ENCODE results near the gene HIPK1.

HIPK1 gene

GRCh38 chr1:113890816-113891215 lies 38.3 kb upstream of the HIPK1 start:
- no peak for DNase-seq
- no peaks in the 10 kb centered on the region for H3K27me3 ChIP-seq (ENCODE audit: insufficient read depth, low read depth, severe bottlenecking)
- no peak overlapping the region for H3K4me3 ChIP-seq (ENCODE audit: low read depth, low read length)
- no peaks in the 10 kb centered on the region for H3K9me3 ChIP-seq (ENCODE audit: severe bottlenecking)
- no peak overlapping the region for H3K27ac ChIP-seq
- TF ChIP-seq CTCF (IDR thresholded peaks at IDR 0.05; ENCODE audit: low read depth, low read length): no peak
- H3K36me3 ChIP-seq: peaks cover 13% of the 10 kb centered on the region

GRCh38 chr1:113891631-113892220 lies 37.4 kb upstream of the HIPK1 start:
- Histone ChIP-seq H3K27ac (no peak overlapping the region), H3K27me3 (ENCODE audit: insufficient read depth, low read depth, severe bottlenecking) (no peaks in the 10 kb centered on the region), H3K4me3 (ENCODE audit: low read depth, low read length) (no peak overlapping the region), H3K9me3 (ENCODE audit: severe bottlenecking) (no peaks in the 10 kb centered on the region), H3K36me3 (peaks cover 22% of the 10 kb centered on the region)
- no peak for TF ChIP-seq CTCF (IDR thresholded peaks at IDR 0.05; ENCODE audit: low read depth, low read length)
- no peak for DNase-seq

GRCh38 chr1:113893267-113893666 lies 35.9 kb upstream of the HIPK1 start:
- no peaks in the 10 kb centered on the region for H3K9me3 ChIP-seq (ENCODE audit: severe bottlenecking)
- TF ChIP-seq CTCF (IDR thresholded peaks at IDR 0.05; ENCODE audit: low read depth, low read length): no peak

GRCh38 chr1:113895098-113895497 lies 34.0 kb upstream of the HIPK1 start:
- Histone ChIP-seq H3K4me3 (ENCODE audit: low read depth, low read length) (no peak overlapping the region), H3K27me3 (ENCODE audit: insufficient read depth, low read depth, severe bottlenecking) (no peaks in the 10 kb centered on the region), H3K27ac (no peak overlapping the region), H3K9me3 (ENCODE audit: severe bottlenecking) (no peaks in the 10 kb centered on the region), H3K36me3 (peaks cover 51% of the 10 kb centered on the region)
- DNase-seq: no peak
- TF ChIP-seq CTCF (IDR thresholded peaks at IDR 0.05; ENCODE audit: low read depth, low read length): no peak

More at GRCh38 chr1:113893267-113893666, 35.9 kb upstream of the HIPK1 start:
- no peak overlapping the region for H3K27ac ChIP-seq
- H3K36me3 ChIP-seq: peaks cover 38% of the 10 kb centered on the region
- no peak for DNase-seq
- H3K4me3 ChIP-seq (ENCODE audit: low read depth, low read length): no peak overlapping the region
- no peaks in the 10 kb centered on the region for H3K27me3 ChIP-seq (ENCODE audit: insufficient read depth, low read depth, severe bottlenecking)

- Histone ChIP-seq H3K27me3 (ENCODE audit: insufficient read depth, low read depth, severe bottlenecking) (no peaks in the 10 kb centered on the region), H3K36me3 (peaks cover 51% of the 10 kb centered on the region)
- TF ChIP-seq CTCF (IDR thresholded peaks at IDR 0.05; ENCODE audit: low read depth, low read length): no peak
Measured at GRCh38 chr1:113895961-113896360, 33.2 kb upstream of the HIPK1 start.

GRCh38 chr1:113898241-113898814 lies 30.8 kb upstream of the HIPK1 start:
- TF ChIP-seq CTCF (IDR thresholded peaks at IDR 0.05; ENCODE audit: low read depth, low read length): no peak
- H3K36me3 ChIP-seq: peaks cover 51% of the 10 kb centered on the region

More at GRCh38 chr1:113895961-113896360, 33.2 kb upstream of the HIPK1 start:
- DNase-seq: no peak
- Histone ChIP-seq H3K4me3 (ENCODE audit: low read depth, low read length) (no peak overlapping the region), H3K9me3 (ENCODE audit: severe bottlenecking) (no peaks in the 10 kb centered on the region), H3K27ac (no peak overlapping the region)

More at GRCh38 chr1:113898241-113898814, 30.8 kb upstream of the HIPK1 start:
- DNase-seq: no peak
- Histone ChIP-seq H3K27ac (no peak overlapping the region), H3K4me3 (ENCODE audit: low read depth, low read length) (no peak overlapping the region), H3K9me3 (ENCODE audit: severe bottlenecking) (no peaks in the 10 kb centered on the region), H3K27me3 (ENCODE audit: insufficient read depth, low read depth, severe bottlenecking) (no peaks in the 10 kb centered on the region)

All from WERI-Rb-1 (cell line).